Measurements from ENCODE around the gene CABP7. TPM values are rescaled to one million over a fixed set of nuclear protein-coding genes. Genes with fewer than 3 reads are reported as not detected.

The CABP7 gene
- total RNA-seq, 1 donor from 2014 or later, result not detected

DNA sequence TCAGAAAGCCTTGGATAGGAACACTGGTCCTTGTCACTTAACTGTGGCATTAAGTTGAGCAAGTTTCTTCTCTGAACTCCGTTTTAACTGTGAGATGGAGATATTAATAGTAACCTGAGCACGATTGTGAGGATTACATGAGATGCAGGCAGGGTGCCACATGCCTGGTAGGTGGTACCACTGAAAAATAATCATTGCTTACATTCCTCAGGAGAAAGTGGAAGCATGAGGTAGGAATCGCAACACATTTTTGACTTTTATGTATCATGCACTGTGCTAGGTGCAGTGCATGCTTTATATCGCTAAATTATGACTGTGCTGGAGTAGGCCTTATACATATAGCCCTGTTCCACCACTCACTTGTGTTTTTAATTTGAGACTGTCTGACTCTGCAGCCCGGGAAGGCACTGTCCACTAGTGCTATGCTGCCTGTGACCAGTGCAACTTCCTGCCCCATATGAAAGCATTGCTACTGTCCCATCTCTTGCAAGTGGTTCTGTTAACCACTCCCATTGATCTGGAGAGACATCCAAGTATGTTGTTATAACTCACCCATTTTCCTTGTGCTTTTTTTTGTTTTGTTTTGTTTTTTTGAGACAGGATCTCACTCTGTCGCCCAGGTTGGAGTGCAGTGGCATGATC, 48.4 kb downstream of the CABP7 start:
- DNase-seq (ENCODE audit: extremely low read depth, low read depth, low spot score), result no peak

DNA sequence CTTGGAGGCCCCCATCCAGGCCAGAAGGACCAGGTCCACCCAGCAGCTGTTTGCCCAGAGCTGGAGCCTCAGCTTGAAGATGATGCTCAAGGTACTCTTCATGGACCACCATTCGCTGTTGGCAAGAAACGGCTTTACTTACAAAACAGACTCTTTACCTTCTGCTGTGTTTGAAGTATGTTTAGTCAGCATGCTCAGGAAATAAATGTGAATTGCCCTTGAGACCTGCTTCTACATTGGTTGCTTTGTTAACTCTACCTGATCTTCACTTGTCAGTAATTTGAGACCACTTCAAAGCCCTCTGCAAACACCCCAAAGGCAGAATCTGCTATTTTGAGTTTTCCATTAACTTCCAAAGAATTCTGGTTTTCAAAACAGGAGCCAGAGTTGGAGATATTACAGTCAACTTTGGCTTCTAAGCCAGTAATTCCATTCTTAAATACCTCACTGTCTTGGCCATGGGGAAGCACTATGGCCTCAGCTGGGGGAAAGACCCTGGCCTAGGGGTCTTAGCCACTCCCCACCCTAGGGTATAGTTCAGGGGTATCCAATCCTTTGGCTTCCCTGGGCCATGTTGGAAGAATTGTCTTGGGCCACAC, 50.0 kb downstream of the CABP7 start:
- DNase-seq (ENCODE audit: extremely low read depth, low read depth, low spot score), result no peak

DNA sequence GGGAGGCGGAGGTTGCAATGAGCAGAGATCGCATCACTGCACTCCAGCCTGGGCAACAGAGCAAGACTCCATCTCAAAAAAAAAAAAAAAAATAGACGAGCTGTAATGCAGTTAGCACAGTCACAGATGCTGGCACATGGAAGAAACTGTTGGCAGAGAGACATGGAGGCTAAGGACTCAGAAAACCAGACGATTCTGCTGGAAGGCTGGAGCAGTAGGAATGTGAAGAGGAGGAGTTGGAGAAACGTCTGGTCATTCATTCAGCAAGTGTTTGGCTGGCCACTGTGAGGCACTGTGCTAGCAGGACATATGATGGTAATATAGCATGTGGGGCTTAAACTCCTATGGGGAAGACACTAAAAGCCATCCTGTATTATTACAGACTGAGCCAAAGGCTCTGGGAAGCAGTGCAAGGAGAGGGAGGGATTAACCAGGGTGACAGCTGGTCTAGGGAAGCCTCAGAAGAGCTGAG, 52.4 kb downstream of the CABP7 start:
- no peak for DNase-seq (ENCODE audit: extremely low read depth, low read depth, low spot score)

DNA sequence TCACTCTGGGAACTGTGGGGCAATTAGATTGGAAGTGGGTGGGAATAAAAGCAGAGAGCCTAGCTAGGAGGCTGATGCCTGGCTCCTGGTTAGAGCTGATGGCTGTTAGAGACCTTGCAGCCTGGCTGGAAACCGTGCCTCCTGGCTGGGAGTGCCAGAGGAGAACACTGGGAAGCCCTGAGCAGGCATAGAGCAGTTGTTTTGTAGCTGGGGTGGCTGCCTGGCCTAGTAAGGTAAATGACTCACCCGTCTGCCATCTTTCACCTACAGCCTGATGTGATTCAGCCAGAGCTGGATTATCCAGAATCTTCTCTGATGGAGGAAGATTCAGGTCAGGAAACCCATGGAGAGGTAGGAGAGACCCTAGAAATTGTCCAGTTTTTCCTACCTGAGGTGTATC, 53.4 kb downstream of the CABP7 start:
- DNase-seq (ENCODE audit: extremely low read depth, low read depth, low spot score), result no peak

DNA sequence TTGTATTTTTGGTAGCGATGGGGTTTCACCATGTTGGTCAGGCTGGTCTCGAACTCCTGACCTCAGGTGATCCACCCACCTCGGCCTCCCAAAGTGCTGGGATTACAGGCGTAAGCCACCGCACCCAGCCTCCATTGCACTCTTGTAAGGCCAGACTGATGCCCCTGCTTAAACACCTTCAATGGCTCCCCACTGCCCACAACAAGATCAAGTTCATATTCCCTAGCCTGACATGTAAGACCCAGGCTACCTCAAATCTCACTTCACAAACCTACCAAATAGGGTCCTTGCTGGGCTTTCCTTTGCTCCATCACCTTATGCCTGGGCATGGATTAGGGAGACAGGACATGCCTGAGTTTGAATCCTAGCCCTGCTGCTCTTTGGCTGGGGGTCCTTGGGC, 60.4 kb downstream of the CABP7 start:
- DNase-seq (ENCODE audit: extremely low read depth, low read depth, low spot score), result no peak

DNA sequence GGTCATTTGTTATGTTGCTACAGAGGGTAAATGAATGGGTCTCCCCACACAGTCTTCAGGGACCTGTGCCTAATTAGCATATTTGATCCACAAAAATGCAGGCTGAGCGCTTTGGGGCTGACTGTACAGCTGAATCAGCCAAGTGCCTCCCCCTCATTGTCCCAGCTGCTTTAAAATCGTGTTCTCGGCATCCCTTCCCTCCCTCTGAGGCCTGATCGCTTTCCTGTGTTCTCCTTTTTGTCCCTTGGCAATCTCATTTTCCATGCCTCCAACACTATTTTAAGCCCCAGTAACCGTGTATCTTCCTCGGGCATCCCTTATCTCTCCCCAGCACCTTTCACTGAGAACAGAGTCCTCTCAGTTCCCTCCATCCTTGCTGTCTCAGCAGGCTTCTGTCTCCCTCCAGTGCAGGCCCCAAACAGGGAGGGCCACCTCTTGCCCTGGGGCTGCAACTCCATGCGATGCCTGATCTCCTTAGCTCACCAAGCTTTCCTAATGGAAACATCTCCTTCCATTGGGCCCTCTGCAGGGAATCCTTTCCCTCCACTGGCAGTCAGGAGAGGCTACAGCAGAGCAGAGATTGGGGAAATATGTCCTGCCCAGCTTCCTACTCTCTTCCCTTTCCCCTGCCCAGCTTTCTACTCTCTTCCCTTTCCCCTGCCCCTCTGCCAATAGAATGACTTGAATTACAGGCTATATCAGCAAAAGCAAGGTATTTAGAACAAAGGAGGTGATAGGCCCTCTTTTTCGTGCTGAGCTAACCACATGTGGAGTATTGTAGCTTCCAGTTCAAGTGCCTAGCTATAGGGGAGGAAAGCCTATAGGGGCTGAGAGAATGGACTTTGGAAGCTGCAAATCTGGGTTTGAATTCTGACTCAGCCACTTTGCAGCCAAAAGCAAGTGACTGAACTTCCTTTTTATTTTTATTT, 61.2 kb downstream of the CABP7 start:
- no peak for DNase-seq (ENCODE audit: extremely low read depth, low read depth, low spot score)

Other genes with a start within 250 kb of the CABP7 start
- gene NEFH, start 239.8 kb upstream of the CABP7 start, total RNA-seq, result 1.8 and 2.2 TPM in 2 replicates
- 41.0 and 50.9 TPM in 2 replicates for gene THOC5, start 166.2 kb upstream of the CABP7 start, total RNA-seq
- gene NIPSNAP1, start 138.9 kb upstream of the CABP7 start, total RNA-seq, result 46.4 and 72.0 TPM in 2 replicates
- gene NF2, start 116.4 kb upstream of the CABP7 start, total RNA-seq, result 99.5 and 129 TPM in 2 replicates
- 18.6 and 31.7 TPM in 2 replicates for gene ZMAT5, start 47.0 kb downstream of the CABP7 start, total RNA-seq
- 59.7 and 78.4 TPM in 2 replicates for gene UQCR10, start 47.4 kb downstream of the CABP7 start, total RNA-seq
- 40.3 and 57.2 TPM in 2 replicates for gene ASCC2, start 118.3 kb downstream of the CABP7 start, total RNA-seq
- gene MTMR3, start 163.2 kb downstream of the CABP7 start, total RNA-seq, result 22.2 and 25.5 TPM in 2 replicates